HG03064 (cell line): ENCODE data around the gene NSG1.
"Not testable (repeated sequence)": the region's sequence is repeated elsewhere in the genome, so short reads cannot be mapped to it uniquely, and the experiment has no call there.

Experiments used
- ATAC-seq: cut with Tn5 transposase; IDR thresholded peaks from one replicate; pipeline ENCODE4 v1.9.1; 2021; ENCODE audit warnings: low read depth; ENCODE audit not compliant: unreplicated experiment

The NSG1 gene

DNA sequence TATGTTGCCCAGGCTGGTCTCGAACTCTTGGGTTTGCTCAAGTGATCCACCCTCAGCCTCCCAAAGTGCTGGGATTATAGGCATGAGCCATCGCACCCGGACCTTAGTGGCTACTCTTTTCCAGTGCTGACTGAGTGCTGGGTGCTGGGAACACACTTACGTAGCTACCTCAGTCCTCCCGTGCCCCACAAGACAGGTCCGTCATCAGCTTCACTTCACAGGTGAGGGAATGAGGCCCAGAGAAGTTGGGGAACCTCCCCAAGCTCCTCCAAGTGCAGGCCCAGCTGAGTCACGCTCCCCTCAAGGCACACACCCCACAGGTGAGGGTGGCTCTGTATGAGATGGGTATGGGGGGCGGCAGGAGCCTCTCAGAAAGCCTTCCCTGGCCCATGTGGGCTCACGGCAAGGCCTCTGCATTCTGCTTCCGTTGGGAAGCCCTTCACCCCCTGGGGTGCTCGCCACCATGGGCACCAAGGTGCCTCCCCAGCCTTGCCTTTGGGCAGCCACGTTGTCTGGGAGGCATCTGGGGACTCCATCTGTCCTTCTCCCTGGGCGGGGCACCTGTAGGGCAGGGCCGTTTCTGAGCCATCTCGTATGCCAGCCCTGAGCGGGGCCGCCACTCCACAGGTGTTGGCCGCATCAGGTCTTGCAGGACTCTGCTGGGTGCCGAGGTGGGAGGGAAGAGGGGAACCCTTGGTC is 28.4 kb downstream of the NSG1 start:
- no peak for ATAC-seq

GRCh38 chr4:4415806-4416805 is 29.2 kb downstream of the NSG1 start:
- no peak for ATAC-seq

GRCh38 chr4:4416981-4417380 is 30.1 kb downstream of the NSG1 start:
- no peak for ATAC-seq

GRCh38 chr4:4417886-4418285 is 31.0 kb downstream of the NSG1 start:
- ATAC-seq, result no peak

- ATAC-seq, result no peak
Observed at GRCh38 chr4:4418676-4419390, 31.9 kb downstream of the NSG1 start.

GRCh38 chr4:4419896-4420295 is 33.0 kb downstream of the NSG1 start:
- no peak for ATAC-seq

DNA sequence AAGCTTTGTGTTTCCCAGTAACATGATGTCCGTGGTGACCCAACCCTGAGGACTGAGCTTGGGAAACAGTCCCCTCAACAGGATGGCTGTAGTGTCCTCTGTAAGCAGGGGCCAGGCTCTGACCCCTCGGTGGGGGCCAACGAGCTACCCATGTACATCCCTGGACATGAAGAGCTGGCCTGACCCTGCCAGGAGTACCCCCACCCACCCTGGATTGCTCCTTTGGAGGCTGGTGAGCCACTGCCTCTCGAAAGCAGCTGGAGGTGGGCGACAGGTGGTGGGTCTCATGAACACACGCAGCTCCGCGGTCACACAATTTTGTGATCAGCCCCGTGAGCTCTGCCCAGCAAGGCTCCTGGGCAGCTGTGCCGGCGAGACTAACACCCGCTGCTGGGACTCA is 33.5 kb downstream of the NSG1 start:
- ATAC-seq, result no peak

GRCh38 chr4:4421356-4421755 is 34.5 kb downstream of the NSG1 start:
- ATAC-seq, result no peak

DNA sequence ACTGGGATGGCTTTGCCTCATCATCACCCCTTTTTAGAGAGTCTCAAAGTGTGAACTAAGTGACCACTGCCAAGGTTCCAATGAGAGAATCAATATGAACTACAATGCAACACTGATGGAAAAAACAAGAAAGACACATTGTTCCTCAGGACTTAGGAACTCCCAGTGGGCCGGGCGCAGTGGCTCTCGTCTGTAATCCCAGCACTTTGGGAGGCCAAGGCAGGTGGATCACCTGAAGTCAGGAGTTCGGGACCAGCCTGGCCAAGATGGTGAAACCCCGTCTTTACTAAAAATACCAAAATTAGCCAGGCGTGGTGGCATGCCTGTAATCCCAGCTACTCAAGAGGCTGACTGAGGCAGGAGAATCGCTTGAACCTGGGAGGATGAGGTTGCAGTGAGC is 35.2 kb downstream of the NSG1 start:
- ATAC-seq, result not testable (repeated sequence)

- no peak for ATAC-seq
Observed at GRCh38 chr4:4422856-4423499, 36.1 kb downstream of the NSG1 start.

DNA sequence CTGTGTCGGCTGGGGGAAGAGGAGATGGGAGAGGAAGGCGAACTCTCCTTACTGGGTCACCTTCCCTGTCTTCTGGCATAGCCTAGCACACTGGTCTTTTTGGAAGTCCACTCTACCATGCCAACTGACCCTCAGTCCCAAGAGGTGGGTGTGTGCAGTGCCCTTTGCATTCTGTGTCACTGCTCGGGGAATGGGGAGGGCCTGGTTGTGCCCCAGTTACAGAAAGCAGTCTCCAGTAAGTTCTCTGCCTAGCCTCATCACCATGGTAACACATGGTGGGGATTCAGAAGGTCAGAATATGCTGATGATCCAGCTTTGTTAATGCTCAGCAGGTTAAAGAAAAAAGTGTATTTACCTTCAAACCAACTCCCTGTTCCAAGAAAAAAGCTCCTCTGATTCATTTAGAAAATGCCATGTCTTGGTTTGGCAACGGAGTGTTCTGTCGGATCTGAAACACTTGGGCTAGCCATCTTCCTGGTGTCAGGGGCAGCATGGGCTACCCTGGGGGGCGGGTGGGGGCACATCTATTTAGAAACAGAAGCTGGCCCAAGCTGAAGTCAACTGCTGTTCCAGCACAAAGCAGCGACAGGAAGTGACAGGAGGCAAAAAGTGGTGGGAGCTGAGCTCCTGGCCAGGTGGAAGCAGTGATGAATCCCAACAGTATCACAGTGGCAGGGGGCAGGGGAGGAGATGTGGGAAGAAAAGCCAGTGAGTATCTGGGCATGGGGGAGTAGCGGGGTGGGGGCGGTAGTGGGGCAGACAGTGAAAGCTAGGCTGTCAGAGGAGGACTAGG is 37.0 kb downstream of the NSG1 start:
- ATAC-seq, result no peak

DNA sequence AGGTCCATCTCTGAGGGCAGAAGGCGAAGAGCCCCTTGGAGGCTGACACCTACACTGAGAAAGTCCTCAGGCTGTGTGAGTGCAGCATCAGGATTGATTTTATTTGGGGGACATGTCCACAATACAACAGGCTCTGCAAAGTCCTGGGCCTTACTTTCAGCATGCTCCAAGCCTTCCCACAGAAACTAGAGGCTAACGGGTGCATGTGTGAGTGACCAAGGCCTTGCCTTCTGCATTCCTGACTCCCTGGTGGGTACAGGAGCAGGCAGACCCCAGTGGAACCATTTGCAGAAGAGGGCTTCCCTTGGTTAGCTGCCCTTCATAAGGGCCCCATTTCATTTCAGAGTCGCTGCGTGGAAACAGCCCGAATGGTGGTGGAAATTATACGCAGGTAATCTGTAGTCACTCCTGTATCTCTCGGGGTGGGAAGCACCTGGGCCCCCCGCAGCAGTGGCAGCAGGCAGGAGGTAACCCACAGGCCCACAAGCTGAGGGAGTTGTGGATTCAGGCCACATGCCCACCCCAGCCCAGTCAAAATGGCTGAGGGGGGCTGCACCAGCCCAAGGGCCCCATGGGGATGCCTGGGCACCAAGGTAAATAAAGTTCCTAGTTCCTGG is 37.7 kb downstream of the NSG1 start:
- ATAC-seq, result no peak

DNA sequence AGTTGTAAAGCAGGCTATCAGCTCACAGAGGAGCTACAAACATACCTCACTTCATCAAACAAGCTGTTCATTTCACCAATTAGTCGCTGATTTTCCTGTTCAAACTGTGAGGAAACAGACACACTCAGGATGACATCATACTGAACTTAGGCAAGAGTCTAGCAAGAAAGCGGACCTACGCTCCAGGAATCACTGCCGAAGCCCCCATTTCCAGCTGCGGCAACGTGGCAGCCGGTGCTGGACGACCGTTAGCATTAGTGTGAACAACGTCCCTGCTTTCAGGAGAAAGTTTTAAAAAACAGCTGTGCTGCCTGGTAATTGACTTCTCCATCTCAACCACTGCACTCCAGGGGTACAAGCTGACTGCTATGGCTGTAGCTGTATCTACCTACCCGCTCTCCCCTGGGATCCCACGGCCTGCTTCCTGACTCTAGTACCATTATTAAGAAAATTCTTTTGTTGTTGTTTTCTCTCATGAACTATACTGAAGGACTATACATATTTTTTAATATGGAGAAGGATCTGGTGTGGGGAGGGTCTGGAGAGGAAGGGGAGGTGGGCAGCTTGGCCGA is 38.3 kb downstream of the NSG1 start:
- no peak for ATAC-seq

DNA sequence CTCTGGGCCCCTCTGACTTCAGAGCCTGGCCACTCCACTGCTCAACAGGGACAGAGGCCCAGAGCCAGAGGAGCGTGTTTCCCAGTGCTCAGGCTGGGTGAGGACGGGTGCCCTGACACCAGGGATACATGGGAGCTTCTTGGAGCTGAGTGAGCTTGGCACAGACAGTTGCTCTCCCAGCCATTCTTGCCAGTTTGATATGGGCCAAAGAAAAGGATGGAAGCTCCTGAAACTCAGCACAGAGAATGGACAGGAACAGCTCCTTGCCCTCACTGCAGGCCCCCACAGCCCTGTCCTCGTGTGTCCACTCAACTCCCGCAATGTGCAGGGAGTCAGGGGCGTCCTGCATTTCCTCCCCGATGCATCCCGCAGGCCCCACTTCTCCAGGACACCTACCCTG is 38.8 kb downstream of the NSG1 start:
- ATAC-seq, result no peak

DNA sequence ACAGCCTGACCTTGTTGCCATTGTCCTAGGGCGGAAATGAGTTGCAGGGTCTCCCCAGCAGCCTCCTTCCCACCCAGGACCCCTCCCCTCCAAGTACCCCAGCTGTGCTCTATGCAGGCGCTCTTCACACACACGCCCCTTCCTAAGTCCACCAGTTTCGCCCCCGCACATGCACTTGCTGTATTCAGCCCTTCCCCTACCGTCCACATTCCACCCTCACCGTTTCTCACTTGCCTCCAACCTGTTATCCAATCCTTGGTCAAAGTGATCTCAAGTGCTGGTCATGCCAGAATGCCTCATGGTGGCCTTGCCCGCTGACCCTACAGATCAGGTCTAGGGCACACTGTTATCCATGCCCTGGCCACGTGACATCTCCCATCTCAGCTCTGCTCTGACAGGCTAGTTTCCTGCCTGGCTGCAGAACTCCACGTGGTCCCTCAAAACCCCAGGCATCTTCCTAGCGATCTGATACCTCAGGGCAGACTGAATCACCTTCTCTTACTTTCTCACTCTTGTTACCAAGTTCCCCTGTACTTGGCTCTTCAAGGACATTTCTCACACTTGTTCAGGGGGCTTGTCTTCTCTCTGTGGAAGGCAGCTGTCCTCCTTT is 39.7 kb downstream of the NSG1 start:
- ATAC-seq, result no peak

GRCh38 chr4:4427121-4427870 is 40.4 kb downstream of the NSG1 start:
- no peak for ATAC-seq

GRCh38 chr4:4427886-4428285 is 41.0 kb downstream of the NSG1 start:
- no peak for ATAC-seq
